Pancreas (tissue), 10 donors: ENCODE measurements around the gene SMAD6. TPM values are rescaled to one million over a fixed set of nuclear protein-coding genes. Genes with fewer than 3 reads are reported as not detected.

Source experiments
- ATAC-seq, 4 donors: fragments of 200-7000 bp; cut with Tn5 transposase; one replicate each; pipeline versions ENCODE4 v1.8.0 to v1.9.1; 2020; ENCODE audit warnings: mild to moderate bottlenecking in 4 of 4, moderate library complexity in 4 of 4
- DNase-seq, 6 donors: peaks; one replicate each; pipeline ENCODE4 v3.0.0-alpha.2; 2020
- FAIRE-seq: peaks from 2 replicates; lab custom pipeline; 2012; peaks lifted over from hg19 to GRCh38; lab: Jason Lieb, UNC
- H3K27ac ChIP-seq, 4 donors: fragments of 200-600 bp; sonication (generic); 1 replicate in 3 of 4; 2 replicates in 1 of 4; pipeline versions ENCODE4 v1.5.0 to v1.8.0; 2020
- H3K27me3 ChIP-seq, 4 donors: fragments of 200-600 bp; one replicate each; pipeline ENCODE4 v1.8.0; 2021
- H3K36me3 ChIP-seq, 3 donors: fragments of 200-600 bp; sonication (generic) in 1 of 3; one replicate each; pipeline versions ENCODE4 v1.5.0 to v1.8.0; 2020 to 2021
- H3K4me1 ChIP-seq, 3 donors: fragments of 200-600 bp; one replicate each; pipeline ENCODE4 v1.8.0; 2021
- H3K4me3 ChIP-seq, 4 donors: fragments of 200-600 bp; sonication (generic) in 2 of 4; one replicate each; pipeline versions ENCODE4 v1.5.0 to v1.8.0; 2020 to 2021
- H3K9me3 ChIP-seq, 4 donors: fragments of 200-600 bp; one replicate each; pipeline ENCODE4 v1.8.0; 2021
- WGBS, 2 donors: extraction: QIAGEN DNeasy Blood & Tissue Kit; methylation state at CpG; one replicate each; pipeline ENCODE4 v1.1.7; 2013; 5-methylcytosine and 5-hydroxymethylcytosine counted together
- intact Hi-C, 3 donors: fragments of 100-400 bp; cut with DNase I; formaldehyde crosslinking; loops; one replicate each; pipeline versions ENCODE4 v1.11.1 to v1.14.2; 2022
- polyA plus RNA-seq, 2 donors: library from polyadenylated mRNA; stranded (reverse); fragments of 200-250 nt; gene quantifications; one replicate each; pipeline ENCODE4 v1.2.3, GENCODE V29; 2013
- total RNA-seq, 6 donors: library from RNA; stranded (reverse); fragmentation: NEBNext Ultra II Directional in 4 of 6; extraction: Animal tissue kit (Norgen Biotek cat#: 25700) in 4 of 6; gene quantifications; one replicate each; pipeline versions ENCODE4 v1.2.1 to v1.2.4, GENCODE V29; 2021 to 2023
- TF ChIP-seq, protein P1 (sequence below), 4 donors: fragments of 200-600 bp; sonication (generic) in 3 of 4; IDR thresholded peaks; one replicate each; pipeline versions ENCODE4 v1.5.0 to v1.8.0; 2021; ENCODE audit warnings: antibody characterized with exemption in 4 of 4
- donor health status: healthy with polysubstance abuse.
- donor health status: DM: no; HTN: no; CAD: no; lungs with moderate emphysema.
- donor health status: DM: no; HTN: no; CAD: no.
- donor health status: control.
- donor health status: control.
- donor health status: Bipolar disorder and iron deficiency.
- donor health status: DM: yes; HTN: yes; CAD: no.
- donor health status: DM: no; HTN: no; CAD: no.
- donor health status: DM: no; HTN: no; CAD: no.
- donor health status: DM: yes; HTN: yes; CAD: no.

SMAD6 gene
- total and polyA plus RNA-seq, 8 donors: 2.6 to 13.1 (median 3.2) TPM

GRCh38 chr15:66831289-66831688 lies 129.3 kb downstream of the SMAD6 start:
- no peaks in the 10 kb centered on the region for H3K36me3 ChIP-seq
- intact Hi-C loops: no loop called here
- H3K4me1 ChIP-seq: no peaks in the 10 kb centered on the region
- no peak for FAIRE-seq
- ATAC-seq: no peak
- H3K27ac ChIP-seq: no peak overlapping the region
- TF ChIP-seq, protein P1, sequence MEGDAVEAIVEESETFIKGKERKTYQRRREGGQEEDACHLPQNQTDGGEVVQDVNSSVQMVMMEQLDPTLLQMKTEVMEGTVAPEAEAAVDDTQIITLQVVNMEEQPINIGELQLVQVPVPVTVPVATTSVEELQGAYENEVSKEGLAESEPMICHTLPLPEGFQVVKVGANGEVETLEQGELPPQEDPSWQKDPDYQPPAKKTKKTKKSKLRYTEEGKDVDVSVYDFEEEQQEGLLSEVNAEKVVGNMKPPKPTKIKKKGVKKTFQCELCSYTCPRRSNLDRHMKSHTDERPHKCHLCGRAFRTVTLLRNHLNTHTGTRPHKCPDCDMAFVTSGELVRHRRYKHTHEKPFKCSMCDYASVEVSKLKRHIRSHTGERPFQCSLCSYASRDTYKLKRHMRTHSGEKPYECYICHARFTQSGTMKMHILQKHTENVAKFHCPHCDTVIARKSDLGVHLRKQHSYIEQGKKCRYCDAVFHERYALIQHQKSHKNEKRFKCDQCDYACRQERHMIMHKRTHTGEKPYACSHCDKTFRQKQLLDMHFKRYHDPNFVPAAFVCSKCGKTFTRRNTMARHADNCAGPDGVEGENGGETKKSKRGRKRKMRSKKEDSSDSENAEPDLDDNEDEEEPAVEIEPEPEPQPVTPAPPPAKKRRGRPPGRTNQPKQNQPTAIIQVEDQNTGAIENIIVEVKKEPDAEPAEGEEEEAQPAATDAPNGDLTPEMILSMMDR (IDR thresholded peaks at IDR 0.05): no peak
- H3K27me3 ChIP-seq: no peaks in the 10 kb centered on the region
- no peaks in the 10 kb centered on the region for H3K9me3 ChIP-seq
- no peak overlapping the region for H3K4me3 ChIP-seq
- no peak for DNase-seq
- WGBS, 2 donors: 88 to 89% methylated on average over 4 of the region's 4 CpGs

GRCh38 chr15:66831801-66832390 lies 129.9 kb downstream of the SMAD6 start:
- DNase-seq: peak in 1 of 6 donors; percentile 39
- TF ChIP-seq, protein P1 (IDR thresholded peaks at IDR 0.05): no peak
- intact Hi-C loops: no loop called here

More at GRCh38 chr15:66831801-66832390, 129.9 kb downstream of the SMAD6 start:
- H3K27ac ChIP-seq: no peak overlapping the region
- H3K27me3 ChIP-seq: no peaks in the 10 kb centered on the region
- WGBS, 2 donors: 90 to 93% methylated on average over 14 of the region's 14 CpGs
- no peaks in the 10 kb centered on the region for H3K4me1 ChIP-seq
- H3K9me3 ChIP-seq: no peaks in the 10 kb centered on the region
- FAIRE-seq (no peak), ATAC-seq (no peak)
- H3K36me3 ChIP-seq: no peaks in the 10 kb centered on the region
- H3K4me3 ChIP-seq: no peak overlapping the region

Other genes with a start within 250 kb of the SMAD6 start
- 10 to 100 TPM in 3 of 6 donors, 1 to 10 TPM in 3; 9.0 to 15.1 (median 11.3) TPM for gene SNAPC5, start 204.5 kb upstream of the SMAD6 start, total RNA-seq
- gene SNAPC5, start 204.5 kb upstream of the SMAD6 start, polyA plus RNA-seq: 10 to 100 TPM; 20.5 to 21.6 TPM
- 1,000 to 10,000 TPM; 1,130 to 2,134 (median 1,559) TPM for gene RPL4, start 197.4 kb upstream of the SMAD6 start, total RNA-seq
- 1,000 to 10,000 TPM; 1,527 to 1,586 TPM for gene RPL4, start 197.4 kb upstream of the SMAD6 start, polyA plus RNA-seq
- 1 to 10 TPM; 1.8 to 4.2 (median 3.1) TPM for gene ZWILCH, start 196.9 kb upstream of the SMAD6 start, total RNA-seq
- 1 to 10 TPM; 1.2 to 4.3 TPM for gene ZWILCH, start 196.9 kb upstream of the SMAD6 start, polyA plus RNA-seq
- gene LCTL, start 136.2 kb upstream of the SMAD6 start, total RNA-seq: not detected
- not detected for gene LCTL, start 136.2 kb upstream of the SMAD6 start, polyA plus RNA-seq